Testis (tissue), 2 donors: ENCODE results near the gene PPARG.

ENCODE experiments used
- POLR2A ChIP-seq: fragments of 450-650 bp; IDR thresholded peaks from one replicate; pipeline ENCODE4 v1.6.1; 2017; ENCODE audit warnings: antibody characterized with exemption, mild to moderate bottlenecking, moderate library complexity
- TF ChIP-seq, protein P1 (sequence below), 3 experiments: fragments of 450-650 bp in 2 of 3; fragments of 200-600 bp in 1 of 3; sonication (generic) in 1 of 3; IDR thresholded peaks; one replicate each; pipeline ENCODE4 v1.5.1; 2016 to 2019; ENCODE audit warnings: antibody characterized with exemption in 3 of 3, mild to moderate bottlenecking in 2 of 3, moderate library complexity in 1 of 3

DNA sequence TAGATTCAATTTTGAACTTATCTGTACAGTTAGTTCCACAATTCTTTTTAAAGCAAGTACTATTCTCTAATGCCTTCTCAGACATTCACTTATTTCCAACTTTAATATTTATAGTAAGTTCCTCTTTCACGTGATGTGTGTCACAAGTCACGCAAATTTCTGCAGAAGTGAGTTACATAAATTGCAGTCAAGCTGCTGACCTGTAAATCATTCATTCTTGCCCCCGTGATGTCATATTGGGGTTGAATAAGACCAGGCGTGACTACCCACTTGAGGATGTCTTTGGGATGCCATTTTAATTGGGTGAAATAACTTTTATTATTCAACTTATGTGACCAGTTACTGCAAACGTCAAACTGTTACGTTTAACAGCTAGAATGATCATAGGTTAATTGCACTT lies 15.1 kb downstream of the PPARG start:
- no peak for TF ChIP-seq POLR2A
- TF ChIP-seq, protein P1, sequence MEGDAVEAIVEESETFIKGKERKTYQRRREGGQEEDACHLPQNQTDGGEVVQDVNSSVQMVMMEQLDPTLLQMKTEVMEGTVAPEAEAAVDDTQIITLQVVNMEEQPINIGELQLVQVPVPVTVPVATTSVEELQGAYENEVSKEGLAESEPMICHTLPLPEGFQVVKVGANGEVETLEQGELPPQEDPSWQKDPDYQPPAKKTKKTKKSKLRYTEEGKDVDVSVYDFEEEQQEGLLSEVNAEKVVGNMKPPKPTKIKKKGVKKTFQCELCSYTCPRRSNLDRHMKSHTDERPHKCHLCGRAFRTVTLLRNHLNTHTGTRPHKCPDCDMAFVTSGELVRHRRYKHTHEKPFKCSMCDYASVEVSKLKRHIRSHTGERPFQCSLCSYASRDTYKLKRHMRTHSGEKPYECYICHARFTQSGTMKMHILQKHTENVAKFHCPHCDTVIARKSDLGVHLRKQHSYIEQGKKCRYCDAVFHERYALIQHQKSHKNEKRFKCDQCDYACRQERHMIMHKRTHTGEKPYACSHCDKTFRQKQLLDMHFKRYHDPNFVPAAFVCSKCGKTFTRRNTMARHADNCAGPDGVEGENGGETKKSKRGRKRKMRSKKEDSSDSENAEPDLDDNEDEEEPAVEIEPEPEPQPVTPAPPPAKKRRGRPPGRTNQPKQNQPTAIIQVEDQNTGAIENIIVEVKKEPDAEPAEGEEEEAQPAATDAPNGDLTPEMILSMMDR (IDR thresholded peaks at IDR 0.05) = no peak
